Fibroblast of the aortic adventitia (primary cell): ENCODE data around the gene EHD3. TPM values are rescaled to one million over a fixed set of nuclear protein-coding genes. Genes with fewer than 3 reads are reported as not detected.
A peak's percentile ranks its signal among the peaks of the same experiment; 100 is the strongest.

Experiments used
- DNase-seq: peaks from one replicate; pipeline ENCODE4 v3.0.0-alpha.2; 2010; ENCODE audit warnings: low read depth
- H3K4me3 ChIP-seq: 2 replicates; pipeline ENCODE4 v1.5.1; 2011; ENCODE audit warnings: low read depth, mild to moderate bottlenecking, control low read depth, low read length, moderate library complexity
- total RNA-seq: library from RNA; depleted of rRNA; stranded (reverse); fragments of >200 nt; gene quantifications from 2 replicates; pipeline ENCODE4 v1.2.3, GENCODE V29; 2012; ENCODE audit warnings: low replicate concordance
- TF ChIP-seq, protein P1 (sequence below): IDR thresholded peaks from 2 replicates; pipeline ENCODE4 v1.5.1; 2011; ENCODE audit warnings: mild to moderate bottlenecking, low read length, control low read depth, inconsistent platforms; ENCODE audit not compliant: insufficient read depth

EHD3 gene
- total RNA-seq, 1 donor: 41.2 TPM

DNA sequence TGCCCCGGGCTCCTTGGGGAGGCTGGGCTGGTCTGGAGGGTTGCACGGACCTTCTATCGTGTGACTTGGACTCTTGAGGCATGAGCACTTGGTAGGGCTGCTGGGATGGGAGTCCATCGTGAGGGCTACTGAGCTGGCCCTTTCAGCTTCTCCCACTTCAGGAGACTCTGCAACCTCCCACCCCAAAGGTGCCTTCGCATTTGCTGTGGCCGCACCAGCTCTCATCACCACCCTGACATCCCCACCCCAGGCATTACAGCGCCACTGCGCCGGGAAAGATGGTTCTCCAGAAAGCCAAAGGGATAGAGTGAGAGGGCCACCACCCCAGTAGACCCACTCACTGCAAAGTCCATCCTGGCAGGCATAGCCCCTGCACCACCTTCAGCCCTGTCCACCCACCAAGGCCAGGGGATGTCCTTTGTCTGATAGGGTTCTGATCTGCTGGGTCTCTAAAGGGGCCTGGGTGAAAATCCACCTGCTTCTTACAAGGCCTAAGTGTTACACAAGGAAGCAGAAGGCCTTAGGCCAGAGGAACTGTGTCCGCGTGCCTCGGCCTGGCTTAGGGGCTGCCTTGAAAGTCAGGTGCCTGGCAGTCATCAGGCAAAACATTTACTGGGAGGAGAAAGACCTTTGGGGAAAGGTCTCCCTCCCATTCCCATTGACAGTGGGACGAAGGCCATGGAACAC is 5.1 kb downstream of the EHD3 start:
- no peak for DNase-seq
- TF ChIP-seq, protein P1, sequence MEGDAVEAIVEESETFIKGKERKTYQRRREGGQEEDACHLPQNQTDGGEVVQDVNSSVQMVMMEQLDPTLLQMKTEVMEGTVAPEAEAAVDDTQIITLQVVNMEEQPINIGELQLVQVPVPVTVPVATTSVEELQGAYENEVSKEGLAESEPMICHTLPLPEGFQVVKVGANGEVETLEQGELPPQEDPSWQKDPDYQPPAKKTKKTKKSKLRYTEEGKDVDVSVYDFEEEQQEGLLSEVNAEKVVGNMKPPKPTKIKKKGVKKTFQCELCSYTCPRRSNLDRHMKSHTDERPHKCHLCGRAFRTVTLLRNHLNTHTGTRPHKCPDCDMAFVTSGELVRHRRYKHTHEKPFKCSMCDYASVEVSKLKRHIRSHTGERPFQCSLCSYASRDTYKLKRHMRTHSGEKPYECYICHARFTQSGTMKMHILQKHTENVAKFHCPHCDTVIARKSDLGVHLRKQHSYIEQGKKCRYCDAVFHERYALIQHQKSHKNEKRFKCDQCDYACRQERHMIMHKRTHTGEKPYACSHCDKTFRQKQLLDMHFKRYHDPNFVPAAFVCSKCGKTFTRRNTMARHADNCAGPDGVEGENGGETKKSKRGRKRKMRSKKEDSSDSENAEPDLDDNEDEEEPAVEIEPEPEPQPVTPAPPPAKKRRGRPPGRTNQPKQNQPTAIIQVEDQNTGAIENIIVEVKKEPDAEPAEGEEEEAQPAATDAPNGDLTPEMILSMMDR: no peak
- H3K4me3 ChIP-seq: no peak overlapping the region

GRCh38 chr2:31239593-31240177 is 5.7 kb downstream of the EHD3 start:
- peak; percentile 72 for DNase-seq
- TF ChIP-seq, protein P1: no peak
- H3K4me3 ChIP-seq: no peak overlapping the region

DNA sequence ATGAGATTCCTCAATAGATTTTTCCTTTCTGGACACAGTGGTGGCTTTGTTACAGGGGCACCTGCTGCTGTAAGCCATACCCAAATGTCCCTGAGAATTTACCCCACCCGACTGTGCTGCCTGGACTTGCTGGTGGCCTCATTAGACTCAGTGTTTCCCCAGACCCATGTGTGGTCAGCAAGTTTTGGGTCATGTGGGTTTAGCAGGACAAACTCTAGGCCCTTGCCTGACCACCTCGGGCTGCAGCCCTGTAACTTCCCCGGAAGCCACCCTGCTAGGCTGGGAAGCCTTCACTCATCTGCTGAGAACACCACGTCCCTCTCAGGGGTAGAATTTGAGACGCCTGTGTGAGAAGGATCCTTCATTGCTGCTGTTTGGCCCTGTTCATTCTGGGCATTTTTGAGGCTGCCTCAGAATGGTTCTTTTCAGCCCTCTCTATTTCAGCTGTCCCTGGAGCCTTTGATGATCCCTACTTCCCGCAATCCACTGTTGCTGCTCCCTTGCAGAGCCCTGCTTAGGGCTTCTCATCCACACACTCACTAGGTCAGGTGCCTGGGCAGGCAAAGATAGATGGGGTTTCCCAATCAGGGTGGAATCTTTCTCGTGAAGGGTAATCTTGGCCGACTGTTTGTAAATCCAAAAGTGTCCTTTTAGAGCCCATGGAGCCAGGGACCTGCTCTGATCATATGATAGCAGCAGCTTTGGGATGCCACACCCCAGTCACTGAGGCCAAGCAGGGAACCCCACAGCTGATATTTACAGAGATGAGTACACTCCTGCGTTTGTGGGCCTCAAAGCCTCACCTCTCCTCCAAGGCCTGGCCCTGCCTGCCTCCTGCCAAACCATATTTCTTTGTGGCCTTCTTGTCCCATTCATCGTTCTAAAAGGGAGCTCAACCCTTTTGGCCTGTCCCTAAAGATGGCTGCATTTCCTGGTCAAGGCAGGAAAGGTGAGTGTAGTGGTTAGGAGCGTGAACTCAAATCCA is 6.7 kb downstream of the EHD3 start:
- no peak for DNase-seq
- TF ChIP-seq, protein P1: no peak
- no peak overlapping the region for H3K4me3 ChIP-seq

DNA sequence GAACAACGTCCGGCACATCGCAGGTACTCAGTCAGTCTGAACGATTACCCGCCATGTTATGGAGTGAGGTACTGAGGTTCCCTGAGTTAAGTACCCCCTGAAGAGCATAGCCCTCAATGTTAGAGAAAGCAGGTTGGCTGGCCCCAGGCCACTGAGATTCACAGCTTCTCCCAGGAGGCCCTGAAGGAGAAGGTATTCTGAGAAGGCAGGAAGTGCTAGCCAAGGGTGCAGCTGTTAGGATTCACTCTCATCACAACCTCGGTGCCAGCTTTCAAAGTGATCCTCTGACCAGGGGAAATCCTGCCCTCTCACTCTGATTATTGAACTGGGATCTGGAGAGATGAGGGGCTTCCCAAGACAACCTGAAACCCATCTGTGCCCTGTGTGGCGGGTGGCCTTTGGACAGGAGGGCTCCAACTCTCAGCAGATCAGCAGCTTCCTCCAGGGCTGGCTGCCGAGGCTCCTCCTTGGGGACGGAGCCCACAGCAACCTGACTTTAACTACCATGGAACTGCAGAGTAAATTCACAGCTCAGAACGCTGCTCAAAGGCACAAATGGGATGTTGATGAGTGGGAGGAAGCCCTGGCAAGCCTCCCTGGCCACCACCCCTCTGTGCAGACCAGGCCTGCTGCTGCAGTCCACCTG is 7.8 kb downstream of the EHD3 start:
- H3K4me3 ChIP-seq: no peak overlapping the region
- no peak for DNase-seq
- TF ChIP-seq, protein P1: no peak

DNA sequence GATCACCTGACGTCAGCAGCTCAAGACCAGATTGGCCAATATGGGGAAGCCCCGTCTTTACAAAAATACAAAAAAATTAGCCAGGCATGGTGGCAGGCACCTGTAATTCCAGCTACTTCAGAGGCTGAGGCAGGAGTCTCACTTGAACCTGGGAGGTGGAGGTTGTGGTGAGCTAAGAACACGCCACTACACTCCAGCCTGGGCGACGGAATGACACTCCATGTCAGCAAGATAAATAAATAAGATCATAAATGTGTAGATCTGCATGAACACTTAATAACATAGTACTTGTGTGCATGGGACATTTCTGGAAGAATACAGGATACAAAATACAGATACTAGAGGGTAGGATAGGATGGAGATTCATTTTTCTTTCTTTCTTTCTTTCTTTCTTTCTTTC is 9.1 kb downstream of the EHD3 start:
- H3K4me3 ChIP-seq: no peak overlapping the region
- no peak for DNase-seq
- TF ChIP-seq, protein P1: no peak

DNA sequence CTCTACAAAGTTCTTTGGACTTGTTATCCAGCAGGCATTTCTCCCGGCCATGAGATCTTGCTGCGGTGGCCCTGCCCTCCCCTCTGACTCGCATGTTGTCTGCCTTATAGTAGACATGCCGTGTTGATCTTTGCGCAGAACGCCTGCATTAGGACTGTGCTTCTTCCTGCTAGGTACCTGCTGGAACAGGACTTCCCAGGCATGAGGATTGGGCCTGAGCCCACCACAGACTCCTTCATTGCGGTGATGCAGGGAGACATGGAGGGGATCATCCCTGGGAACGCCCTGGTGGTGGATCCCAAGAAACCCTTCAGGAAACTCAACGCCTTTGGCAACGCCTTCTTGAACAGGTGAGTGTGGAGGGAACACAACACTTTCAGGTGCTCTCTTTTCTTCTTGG is 10.1 kb downstream of the EHD3 start:
- no peak for DNase-seq
- TF ChIP-seq, protein P1: no peak
- H3K4me3 ChIP-seq: no peak overlapping the region
